H9 (cell line): ENCODE data around the gene MORC2. TPM values are rescaled to one million over a fixed set of nuclear protein-coding genes. Genes with fewer than 3 reads are reported as not detected.

Source experiments
- DNase-seq: peaks from one replicate; pipeline ENCODE4 v3.0.0-alpha.2; 2017
- H2AFZ ChIP-seq: one replicate; pipeline ENCODE4 v1.6.1; 2013; ENCODE audit warnings: mild to moderate bottlenecking, low read length, control low read depth, moderate library complexity
- H2AK5ac ChIP-seq: 2 replicates; pipeline ENCODE4 v1.6.1; 2013; ENCODE audit warnings: low read length, control low read depth, mixed read lengths; ENCODE audit not compliant: insufficient read length
- H2BK120ac ChIP-seq: one replicate; pipeline ENCODE4 v1.6.1; 2013; ENCODE audit warnings: low read depth, mild to moderate bottlenecking, low read length, control low read depth, inconsistent platforms; ENCODE audit not compliant: poor library complexity, severe bottlenecking
- H2BK12ac ChIP-seq: 2 replicates; pipeline ENCODE4 v1.6.1; 2013; ENCODE audit warnings: low read length, control low read depth, mixed read lengths, low read depth; ENCODE audit not compliant: insufficient read length
- H2BK15ac ChIP-seq: 2 replicates; pipeline ENCODE4 v1.6.1; 2013; ENCODE audit warnings: low read depth, low read length, control low read depth
- H2BK20ac ChIP-seq: one replicate; pipeline ENCODE4 v1.6.1; 2013; ENCODE audit warnings: low read depth, mild to moderate bottlenecking, low read length, control low read depth, inconsistent platforms; ENCODE audit not compliant: poor library complexity, severe bottlenecking
- H2BK5ac ChIP-seq: 2 replicates; pipeline ENCODE4 v1.6.1; 2013; ENCODE audit warnings: low read length, control low read depth, mixed read lengths; ENCODE audit not compliant: insufficient read length
- H3K14ac ChIP-seq: 2 replicates; pipeline ENCODE4 v1.6.1; 2013; ENCODE audit warnings: low read length, control low read depth; ENCODE audit not compliant: insufficient read depth
- H3K18ac ChIP-seq: 2 replicates; pipeline ENCODE4 v1.6.1; 2013; ENCODE audit warnings: low read depth, mild to moderate bottlenecking, mixed read lengths, low read length, control low read depth; ENCODE audit not compliant: insufficient read length
- H3K23ac ChIP-seq: 2 replicates; pipeline ENCODE4 v1.6.1; 2013; ENCODE audit warnings: low read length, control low read depth, mixed read lengths, low read depth; ENCODE audit not compliant: insufficient read length
- H3K23me2 ChIP-seq: 2 replicates; pipeline ENCODE4 v1.6.1; 2013; ENCODE audit warnings: low read depth, mild to moderate bottlenecking, mixed read lengths, low read length, control low read depth; ENCODE audit not compliant: insufficient read length, poor library complexity, severe bottlenecking
- H3K27ac ChIP-seq: 2 replicates; pipeline ENCODE4 v1.5.1; 2013; ENCODE audit warnings: low read length, control low read depth, mixed read lengths, low read depth; ENCODE audit not compliant: insufficient read length
- H3K27me3 ChIP-seq: 2 replicates; pipeline ENCODE4 v1.6.1; 2013; ENCODE audit warnings: low read length, control low read depth, inconsistent platforms; ENCODE audit not compliant: insufficient read depth
- H3K4ac ChIP-seq: 2 replicates; pipeline ENCODE4 v1.6.1; 2013; ENCODE audit warnings: low read depth, mild to moderate bottlenecking, control low read depth, inconsistent platforms, low read length, moderate library complexity
- H3K4me1 ChIP-seq: 2 replicates; pipeline ENCODE4 v1.6.1; 2013; ENCODE audit warnings: low read length, control low read depth, inconsistent platforms; ENCODE audit not compliant: insufficient read depth
- H3K4me2 ChIP-seq: 2 replicates; pipeline ENCODE4 v1.6.1; 2013; ENCODE audit warnings: low read length, control low read depth, mixed read lengths; ENCODE audit not compliant: insufficient read length, insufficient read depth
- H3K56ac ChIP-seq: 2 replicates; pipeline ENCODE4 v1.6.1; 2013; ENCODE audit warnings: low read depth, mild to moderate bottlenecking, mixed read lengths, low read length, control low read depth; ENCODE audit not compliant: insufficient read length
- H3K79me1 ChIP-seq: 2 replicates; pipeline ENCODE4 v1.6.1; 2013; ENCODE audit warnings: low read depth, mild to moderate bottlenecking, moderate library complexity, low read length, control low read depth, inconsistent platforms; ENCODE audit not compliant: insufficient read depth, poor library complexity, severe bottlenecking
- H3K79me2 ChIP-seq: 2 replicates; pipeline ENCODE4 v1.6.1; 2013; ENCODE audit warnings: low read length, control low read depth, inconsistent platforms; ENCODE audit not compliant: insufficient read depth
- H3K9ac ChIP-seq: 2 replicates; pipeline ENCODE4 v1.6.1; 2013; ENCODE audit warnings: low read length, control low read depth, mixed read lengths; ENCODE audit not compliant: insufficient read length; ENCODE audit errors: extremely low read depth
- H3K9me3 ChIP-seq: one replicate; pipeline ENCODE4 v1.6.1; 2013; ENCODE audit warnings: low read depth, low read length, inconsistent platforms; ENCODE audit not compliant: control insufficient read depth
- H3T11ph ChIP-seq: one replicate; pipeline ENCODE4 v1.6.1; 2013; ENCODE audit warnings: mild to moderate bottlenecking, low read length, control low read depth, inconsistent platforms
- H4K20me1 ChIP-seq: one replicate; pipeline ENCODE4 v1.6.1; 2013; ENCODE audit not compliant: control insufficient read depth, insufficient read length, insufficient read depth
- H4K5ac ChIP-seq: 2 replicates; pipeline ENCODE4 v1.6.1; 2013; ENCODE audit warnings: low read depth, mild to moderate bottlenecking, mixed read lengths, low read length, control low read depth; ENCODE audit not compliant: insufficient read length
- H4K8ac ChIP-seq: replicated peaks from 2 replicates; pipeline ENCODE4 v1.6.1; 2013; ENCODE audit warnings: low read length, control low read depth, mixed read lengths, low read depth; ENCODE audit not compliant: insufficient read length
- H4K91ac ChIP-seq: 2 replicates; pipeline ENCODE4 v1.6.1; 2013; ENCODE audit warnings: low read depth, mild to moderate bottlenecking, moderate library complexity, mixed read lengths, low read length, control low read depth; ENCODE audit not compliant: insufficient read length
- H3K27ac Mint-ChIP-seq, 3 experiments: 2 replicates in 2 of 3; 3 replicates in 1 of 3; pipeline ENCODE4 v1.8.0; 2020 to 2021; ENCODE audit warnings: mixed read lengths in 3 of 3, mild to moderate bottlenecking in 1 of 3, moderate library complexity in 1 of 3
- H3K27me3 Mint-ChIP-seq: 2 replicates; pipeline ENCODE4 v1.8.0; 2021; ENCODE audit warnings: low read depth, mild to moderate bottlenecking, moderate library complexity, mixed read lengths
- H3K36me3 Mint-ChIP-seq, 3 experiments: 2 replicates in 2 of 3; 3 replicates in 1 of 3; pipeline ENCODE4 v1.8.0; 2020 to 2021; ENCODE audit warnings: low read depth in 3 of 3, mixed read lengths in 3 of 3; ENCODE audit not compliant: insufficient read depth in 1 of 3
- H3K4me1 Mint-ChIP-seq, 2 experiments: 2 replicates each; pipeline ENCODE4 v1.8.0; 2020; ENCODE audit warnings: mixed read lengths in 2 of 2
- H3K4me3 Mint-ChIP-seq, 2 experiments: 2 replicates in 1 of 2; 3 replicates in 1 of 2; pipeline ENCODE4 v1.8.0; 2020 to 2021; ENCODE audit warnings: mild to moderate bottlenecking in 2 of 2, mixed read lengths in 2 of 2, moderate library complexity in 1 of 2
- H3K9me3 Mint-ChIP-seq, 2 experiments: 2 replicates in 1 of 2; 3 replicates in 1 of 2; pipeline ENCODE4 v1.8.0; 2020; ENCODE audit warnings: mild to moderate bottlenecking in 2 of 2, mixed read lengths in 2 of 2, moderate library complexity in 1 of 2
- WGBS: extraction: QIAGEN DNeasy Blood & Tissue Kit; methylation state at CpG from one replicate; pipeline ENCODE4 v1.1.7; 2013; ENCODE audit warnings: missing lambda C conversion rate, low lambda C conversion rate, mixed read lengths; ENCODE audit not compliant: insufficient read length; ENCODE audit errors: extremely low coverage; 5-methylcytosine and 5-hydroxymethylcytosine counted together
- total RNA-seq: library from RNA; stranded (reverse); gene quantifications from 2 replicates; pipeline ENCODE4 v1.2.1, GENCODE V29; 2021
- TF ChIP-seq, protein P1 (sequence below): fragments of 200-600 bp; sonication (generic); conservative IDR thresholded peaks from 3 replicates; pipeline ENCODE4 v1.8.0; 2021; ENCODE audit warnings: antibody characterized with exemption, mild to moderate bottlenecking

The MORC2 gene
- total RNA-seq, 1 experiment from 2014 or later, result 37.4 TPM

DNA sequence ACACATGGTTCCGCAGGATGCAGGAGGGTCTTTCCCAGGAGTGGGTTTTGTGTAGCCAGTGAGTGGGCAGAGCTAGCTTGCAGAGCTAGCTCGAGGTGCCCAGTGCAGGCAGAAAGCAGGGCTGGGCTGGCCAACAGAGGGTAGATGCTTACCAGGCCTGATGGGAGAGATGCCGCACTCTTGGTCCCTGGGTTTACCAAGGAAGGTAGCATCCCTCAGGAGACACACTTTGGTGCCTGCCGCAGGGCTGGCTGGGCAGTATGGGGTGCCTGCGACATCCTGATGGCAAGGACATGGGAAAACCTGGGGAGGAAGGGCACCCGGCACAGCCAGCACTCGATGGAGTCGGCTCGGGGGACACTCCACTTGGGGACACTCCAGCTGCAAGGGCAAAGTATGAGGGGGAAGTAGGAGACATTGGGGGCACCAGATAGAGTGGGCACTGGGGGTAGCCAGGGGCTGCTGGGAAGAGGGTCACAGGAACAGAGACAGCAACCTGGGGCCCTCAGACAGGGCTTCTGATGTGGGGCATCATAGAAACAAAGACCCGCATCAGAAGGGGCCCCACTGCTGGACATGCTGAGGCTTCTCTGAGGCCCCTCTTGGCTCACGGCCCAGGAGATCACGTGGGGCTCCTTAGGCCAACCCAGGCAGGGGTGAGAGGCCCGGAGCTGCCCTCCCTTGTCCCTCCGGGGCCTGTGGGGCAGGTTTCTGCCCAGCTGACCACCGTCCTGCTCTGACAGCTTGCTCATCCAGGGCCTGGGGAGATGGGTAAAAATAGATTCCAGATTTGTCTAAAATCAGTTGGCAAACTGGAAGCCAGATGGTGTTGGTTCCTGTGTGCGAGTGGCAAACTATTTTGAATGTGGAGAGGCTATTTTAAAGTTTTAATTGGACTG lies 89.8 kb downstream of the MORC2 start:
- WGBS, result no CpG with 5 or more reads among the region's 16 CpGs
- H3K9me3 Mint-ChIP-seq, result no peaks in the 10 kb centered on the region
- Histone ChIP-seq H3K27ac (no peak overlapping the region), H3K23me2 (no peaks in the 10 kb centered on the region), H4K8ac (no peak overlapping the region), H4K20me1 (no peaks in the 10 kb centered on the region), H3K9ac (no peak overlapping the region), H3K14ac (no peak overlapping the region), H3K4ac (no peak overlapping the region), H3K9me3 (no peaks in the 10 kb centered on the region), H3K79me1 (no peaks in the 10 kb centered on the region), H3K79me2 (no peaks in the 10 kb centered on the region), H3K4me2 (no peak overlapping the region), H4K91ac (no peak overlapping the region), H3K56ac (no peak overlapping the region), H3K27me3 (no peaks in the 10 kb centered on the region), H3K4me1 (no peaks in the 10 kb centered on the region), H2BK120ac (no peak overlapping the region), H2BK20ac (no peak overlapping the region), H2AFZ (no peak overlapping the region), H2BK15ac (no peak overlapping the region), H3T11ph (no peak overlapping the region), H2AK5ac (no peak overlapping the region), H3K23ac (no peak overlapping the region), H2BK5ac (no peak overlapping the region), H3K18ac (no peak overlapping the region), H2BK12ac (no peak overlapping the region), H4K5ac (no peak overlapping the region)
- no peaks in the 10 kb centered on the region; the same call in 1 of the 2 replicates for H3K27me3 Mint-ChIP-seq
- H3K36me3 Mint-ChIP-seq, result no peaks in the 10 kb centered on the region
- H3K4me1 Mint-ChIP-seq, result peaks cover 17 to 25% of the 10 kb centered on the region in 2 experiments
- no peak overlapping the region for H3K4me3 Mint-ChIP-seq
- no peak for DNase-seq
- TF ChIP-seq, protein P1, sequence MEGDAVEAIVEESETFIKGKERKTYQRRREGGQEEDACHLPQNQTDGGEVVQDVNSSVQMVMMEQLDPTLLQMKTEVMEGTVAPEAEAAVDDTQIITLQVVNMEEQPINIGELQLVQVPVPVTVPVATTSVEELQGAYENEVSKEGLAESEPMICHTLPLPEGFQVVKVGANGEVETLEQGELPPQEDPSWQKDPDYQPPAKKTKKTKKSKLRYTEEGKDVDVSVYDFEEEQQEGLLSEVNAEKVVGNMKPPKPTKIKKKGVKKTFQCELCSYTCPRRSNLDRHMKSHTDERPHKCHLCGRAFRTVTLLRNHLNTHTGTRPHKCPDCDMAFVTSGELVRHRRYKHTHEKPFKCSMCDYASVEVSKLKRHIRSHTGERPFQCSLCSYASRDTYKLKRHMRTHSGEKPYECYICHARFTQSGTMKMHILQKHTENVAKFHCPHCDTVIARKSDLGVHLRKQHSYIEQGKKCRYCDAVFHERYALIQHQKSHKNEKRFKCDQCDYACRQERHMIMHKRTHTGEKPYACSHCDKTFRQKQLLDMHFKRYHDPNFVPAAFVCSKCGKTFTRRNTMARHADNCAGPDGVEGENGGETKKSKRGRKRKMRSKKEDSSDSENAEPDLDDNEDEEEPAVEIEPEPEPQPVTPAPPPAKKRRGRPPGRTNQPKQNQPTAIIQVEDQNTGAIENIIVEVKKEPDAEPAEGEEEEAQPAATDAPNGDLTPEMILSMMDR, result no peak
- H3K27ac Mint-ChIP-seq, result peak overlapping the region; percentile 40 to 64 (median 55); a peak in 4 of 7 replicates
